Progenitor cell of endocrine pancreas (in vitro differentiated cells): ENCODE results near the gene TFR2. TPM values are rescaled to one million over a fixed set of nuclear protein-coding genes. Genes with fewer than 3 reads are reported as not detected.

Source experiments
- DNase-seq: peaks from one replicate; pipeline ENCODE4 v3.0.0; 2021; ENCODE audit warnings: low spot score; ENCODE audit not compliant: unreplicated experiment
- H3K27ac Mint-ChIP-seq: 2 replicates; pipeline ENCODE4 v1.8.0; 2021; ENCODE audit warnings: mild to moderate bottlenecking, moderate library complexity, mixed read lengths
- H3K27me3 Mint-ChIP-seq: 2 replicates; pipeline ENCODE4 v1.8.0; 2021; ENCODE audit warnings: mixed read lengths
- H3K36me3 Mint-ChIP-seq: 2 replicates; pipeline ENCODE4 v1.8.0; 2022; ENCODE audit warnings: mixed read lengths; ENCODE audit not compliant: insufficient read depth
- H3K4me1 Mint-ChIP-seq: 2 replicates; pipeline ENCODE4 v1.8.0; 2021; ENCODE audit warnings: low read depth, mixed read lengths
- H3K4me3 Mint-ChIP-seq: 2 replicates; pipeline ENCODE4 v1.8.0; 2021; ENCODE audit warnings: low read depth, mild to moderate bottlenecking, moderate library complexity, mixed read lengths
- H3K9me3 Mint-ChIP-seq: 2 replicates; pipeline ENCODE4 v1.8.0; 2021; ENCODE audit warnings: low read depth, mixed read lengths
- CTCF ChIP-seq: fragments of 200-600 bp; sonication (generic); IDR thresholded peaks from one replicate; pipeline ENCODE4 v1.5.0; 2021; ENCODE audit warnings: antibody characterized with exemption, mild to moderate bottlenecking; ENCODE audit not compliant: unreplicated experiment
- total RNA-seq: library from RNA; stranded (reverse); gene quantifications from 2 replicates; pipeline ENCODE4 v1.2.1, GENCODE V29; 2021

TFR2 gene
- total RNA-seq, 1 donor from 2014 or later = 0.93 TPM

DNA sequence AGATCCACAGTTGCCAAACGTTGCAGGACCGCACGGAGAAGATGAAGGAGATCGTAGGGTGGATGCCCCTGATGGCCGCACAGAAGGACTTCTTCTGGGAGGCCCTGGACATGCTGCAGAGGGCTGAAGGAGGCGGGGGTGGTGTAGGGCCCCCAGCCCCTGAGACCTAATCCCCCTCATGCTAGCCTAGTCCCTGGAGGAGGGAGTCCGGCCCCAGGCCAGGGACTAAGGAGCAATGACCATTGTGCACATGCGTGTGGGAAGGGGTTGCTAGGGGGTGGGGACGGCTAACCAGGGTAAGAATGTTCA is 40.7 kb downstream of the TFR2 start:
- Mint-ChIP-seq H3K27me3 (peaks cover 17% of the 10 kb centered on the region), H3K27ac (no peak overlapping the region), H3K9me3 (no peaks in the 10 kb centered on the region), H3K36me3 (no peaks in the 10 kb centered on the region), H3K4me3 (no peak overlapping the region), H3K4me1 (peaks cover 16% of the 10 kb centered on the region)
- no peak for DNase-seq
- no peak for TF ChIP-seq CTCF

GRCh38 chr7:100599911-100600729 is 41.2 kb downstream of the TFR2 start:
- no peak for DNase-seq
- TF ChIP-seq CTCF = no peak
- H3K4me1 Mint-ChIP-seq = peaks cover 13% of the 10 kb centered on the region

DNA sequence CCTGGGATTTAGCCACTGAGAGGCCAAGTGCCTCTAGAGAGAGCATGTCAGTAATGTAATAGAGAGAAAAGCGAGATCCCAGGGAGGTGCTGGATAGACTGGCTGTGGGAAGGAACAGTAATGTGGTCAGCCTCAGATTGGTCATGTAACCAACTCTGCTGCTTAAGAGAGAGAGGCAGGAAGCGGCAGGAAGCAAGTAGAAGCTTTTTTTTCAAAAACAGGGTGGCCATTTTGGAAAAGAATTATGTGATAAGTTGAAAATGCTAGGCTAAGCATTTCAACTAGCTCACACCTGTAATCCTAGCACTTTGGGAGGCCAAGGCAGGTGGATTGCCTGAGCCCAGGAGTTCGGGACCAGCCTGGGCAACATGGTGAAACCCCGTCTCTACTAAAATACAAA is 42.9 kb downstream of the TFR2 start:
- Mint-ChIP-seq H3K4me3 (no peak overlapping the region), H3K27ac (no peak overlapping the region)
- no peak for DNase-seq

More at GRCh38 chr7:100599911-100600729, 41.2 kb downstream of the TFR2 start:
- H3K27ac Mint-ChIP-seq = no peak overlapping the region
- peaks cover 11% of the 10 kb centered on the region for H3K27me3 Mint-ChIP-seq
- H3K36me3 Mint-ChIP-seq = no peaks in the 10 kb centered on the region
- no peak overlapping the region for H3K4me3 Mint-ChIP-seq
- no peaks in the 10 kb centered on the region for H3K9me3 Mint-ChIP-seq

DNA sequence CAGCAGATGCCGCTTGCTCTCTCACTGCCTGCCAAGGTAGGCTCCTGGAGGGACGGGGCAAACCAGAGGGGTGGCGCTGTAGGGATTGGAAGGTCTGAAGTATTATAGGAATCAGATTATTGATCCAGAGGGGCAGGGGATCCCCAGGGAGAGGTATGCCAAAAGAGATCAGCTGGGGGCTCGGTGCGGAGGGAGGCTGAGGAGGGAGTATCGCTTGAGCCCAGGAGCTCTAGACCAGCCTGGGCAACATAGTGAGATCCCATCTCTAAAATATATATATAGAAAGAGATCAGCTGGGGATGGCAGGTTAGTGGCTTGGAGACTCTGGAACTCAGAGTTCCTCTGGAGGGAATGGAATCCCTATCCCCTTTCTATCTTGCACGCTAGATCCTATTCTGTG is 46.2 kb downstream of the TFR2 start:
- no peak for DNase-seq
- no peak for TF ChIP-seq CTCF
- no peaks in the 10 kb centered on the region for H3K9me3 Mint-ChIP-seq
- H3K27ac Mint-ChIP-seq = no peak overlapping the region
- H3K4me3 Mint-ChIP-seq = no peak overlapping the region
- peaks cover 4% of the 10 kb centered on the region for H3K4me1 Mint-ChIP-seq
- H3K36me3 Mint-ChIP-seq = no peaks in the 10 kb centered on the region
- peaks cover 11% of the 10 kb centered on the region for H3K27me3 Mint-ChIP-seq

More for the DNA sequence above, 42.9 kb downstream of the TFR2 start:
- Mint-ChIP-seq H3K9me3 (no peaks in the 10 kb centered on the region), H3K4me1 (peaks cover 9% of the 10 kb centered on the region), H3K27me3 (peaks cover 7% of the 10 kb centered on the region), H3K36me3 (no peaks in the 10 kb centered on the region)
- TF ChIP-seq CTCF = no peak

- no peak for DNase-seq
- Mint-ChIP-seq H3K4me1 (peaks cover 13% of the 10 kb centered on the region), H3K4me3 (no peak overlapping the region), H3K27me3 (peaks cover 9% of the 10 kb centered on the region), H3K27ac (no peak overlapping the region), H3K36me3 (no peaks in the 10 kb centered on the region), H3K9me3 (no peaks in the 10 kb centered on the region)
- no peak for TF ChIP-seq CTCF
Measured at GRCh38 chr7:100591596-100591995, 49.8 kb downstream of the TFR2 start.
